ENCODE results near the gene THSD8.
"Not testable (repeated sequence)": the region's sequence is repeated elsewhere in the genome, so short reads cannot be mapped to it uniquely, and the experiment has no call there.

- TF ChIP-seq POLR2A (IDR thresholded peaks at IDR 0.05; ENCODE audit: control extremely low read depth in 1 of 2, low read depth in 2 of 2, low read length in 2 of 2); TEAD4 (IDR thresholded peaks at IDR 0.05; ENCODE audit: low read depth, low read length); ATF3 (IDR thresholded peaks at IDR 0.05; ENCODE audit: insufficient read depth, low read depth, low read length); SIX5 (IDR thresholded peaks at IDR 0.05; ENCODE audit: low read depth, low read length); CHD2 (IDR thresholded peaks at IDR 0.05; ENCODE audit: low read length); SAP30 (IDR thresholded peaks at IDR 0.05; ENCODE audit: insufficient read depth, insufficient replicate concordance, low read length); EGR1 (IDR thresholded peaks at IDR 0.05; ENCODE audit: borderline replicate concordance, low read depth, low read length): not testable (repeated sequence)
Observed at GRCh38 chr19:12817188-12817587, 15.3 kb downstream of the THSD8 start.

All from H1 (cell line).